ENCODE data around the gene TTC3. TPM values are rescaled to one million over a fixed set of nuclear protein-coding genes. Genes with fewer than 3 reads are reported as not detected.
A peak's percentile ranks its signal among the peaks of the same experiment; 100 is the strongest.
"Not testable (repeated sequence)": the region's sequence is repeated elsewhere in the genome, so short reads cannot be mapped to it uniquely, and the experiment has no call there.

TTC3 gene
- total RNA-seq, 1 experiment from 2014 or later, result 121 TPM

DNA sequence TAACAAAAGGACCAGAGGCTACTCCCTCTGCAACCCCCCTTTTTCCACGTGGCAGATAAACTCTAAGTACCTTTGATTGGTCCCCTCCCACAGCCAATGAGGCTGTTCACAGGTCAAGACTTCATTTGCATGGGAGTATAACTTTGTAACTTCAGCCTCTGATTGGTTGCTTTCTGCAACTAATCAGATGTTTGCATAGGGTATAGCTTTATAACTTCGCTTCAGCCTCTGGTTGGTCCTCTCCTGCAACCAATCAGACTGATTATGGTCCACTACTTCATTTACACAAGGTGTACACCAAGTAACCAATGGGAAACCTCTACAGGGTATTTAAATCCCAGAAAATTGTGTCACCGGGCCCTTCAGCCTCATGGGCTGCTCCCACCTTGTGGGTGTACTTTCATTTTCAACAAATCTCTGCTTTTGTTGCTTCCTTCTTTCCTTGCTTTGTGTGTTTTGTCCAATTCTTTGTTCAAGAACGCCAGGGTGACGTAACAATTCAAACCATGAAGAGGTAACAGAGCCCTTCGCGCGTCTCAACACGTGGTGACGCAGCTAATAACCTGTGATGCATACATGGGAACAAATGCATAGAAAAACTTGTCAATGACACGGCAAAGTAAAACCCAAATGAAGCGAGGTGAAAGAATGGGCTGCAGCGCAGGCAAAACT is 146.8 kb downstream of the TTC3 start:
- Histone ChIP-seq H3K79me2 (ENCODE audit: low read length) (0 out of 2 replicates have a peak, but pooled peaks cover 5% of the 10 kb centered on the region), H3K9me3 (ENCODE audit: low read length) (no peaks in the 10 kb centered on the region), H3K4me2 (ENCODE audit: low read length) (peak overlapping the region; percentile 84), H3K9ac (ENCODE audit: low read length) (no peak overlapping the region), H3K27ac (ENCODE audit: low read length) (no peak overlapping the region), H3K36me3 (ENCODE audit: low read depth, low read length) (peaks cover 13% of the 10 kb centered on the region), H4K20me1 (ENCODE audit: low read length) (no peaks in the 10 kb centered on the region), H3K9me2 (replicated peaks; ENCODE audit: low read length) (no peaks in the 10 kb centered on the region), H3K4me3 (ENCODE audit: low read length) (peak overlapping the region; percentile 73), H3K27me3 (ENCODE audit: low read length) (no peaks in the 10 kb centered on the region), H3F3A (ENCODE audit: low read length, unreplicated experiment) (no peaks in the 10 kb centered on the region), H2AFZ (ENCODE audit: low read length) (no peak overlapping the region), H3K4me1 (ENCODE audit: insufficient read depth, low read length) (peaks cover 8% of the 10 kb centered on the region; the same call in 1 of the 2 replicates)
- ChIA-PET POLR2A (ENCODE audit: unreplicated experiment) (no interaction called here), CTCF (no interaction called here)
- DNase-seq, result no peak
- BruUV-seq (replicated peaks), result no TSS peak
- ATAC-seq, result no peak
- intact Hi-C loops (cut with micrococcal nuclease), result no loop called here
- TF ChIP-seq EZH2phosphoT487 (IDR thresholded peaks at IDR 0.05; ENCODE audit: borderline replicate concordance, low read length), result no peak
- TF ChIP-seq EZH2 (IDR thresholded peaks at IDR 0.05; ENCODE audit: low read length, unreplicated experiment), result no peak
- TF ChIP-seq, protein P1, sequence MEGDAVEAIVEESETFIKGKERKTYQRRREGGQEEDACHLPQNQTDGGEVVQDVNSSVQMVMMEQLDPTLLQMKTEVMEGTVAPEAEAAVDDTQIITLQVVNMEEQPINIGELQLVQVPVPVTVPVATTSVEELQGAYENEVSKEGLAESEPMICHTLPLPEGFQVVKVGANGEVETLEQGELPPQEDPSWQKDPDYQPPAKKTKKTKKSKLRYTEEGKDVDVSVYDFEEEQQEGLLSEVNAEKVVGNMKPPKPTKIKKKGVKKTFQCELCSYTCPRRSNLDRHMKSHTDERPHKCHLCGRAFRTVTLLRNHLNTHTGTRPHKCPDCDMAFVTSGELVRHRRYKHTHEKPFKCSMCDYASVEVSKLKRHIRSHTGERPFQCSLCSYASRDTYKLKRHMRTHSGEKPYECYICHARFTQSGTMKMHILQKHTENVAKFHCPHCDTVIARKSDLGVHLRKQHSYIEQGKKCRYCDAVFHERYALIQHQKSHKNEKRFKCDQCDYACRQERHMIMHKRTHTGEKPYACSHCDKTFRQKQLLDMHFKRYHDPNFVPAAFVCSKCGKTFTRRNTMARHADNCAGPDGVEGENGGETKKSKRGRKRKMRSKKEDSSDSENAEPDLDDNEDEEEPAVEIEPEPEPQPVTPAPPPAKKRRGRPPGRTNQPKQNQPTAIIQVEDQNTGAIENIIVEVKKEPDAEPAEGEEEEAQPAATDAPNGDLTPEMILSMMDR (conservative IDR thresholded peaks at IDR 0.05; ENCODE audit: low read depth, low read length), result no peak

DNA sequence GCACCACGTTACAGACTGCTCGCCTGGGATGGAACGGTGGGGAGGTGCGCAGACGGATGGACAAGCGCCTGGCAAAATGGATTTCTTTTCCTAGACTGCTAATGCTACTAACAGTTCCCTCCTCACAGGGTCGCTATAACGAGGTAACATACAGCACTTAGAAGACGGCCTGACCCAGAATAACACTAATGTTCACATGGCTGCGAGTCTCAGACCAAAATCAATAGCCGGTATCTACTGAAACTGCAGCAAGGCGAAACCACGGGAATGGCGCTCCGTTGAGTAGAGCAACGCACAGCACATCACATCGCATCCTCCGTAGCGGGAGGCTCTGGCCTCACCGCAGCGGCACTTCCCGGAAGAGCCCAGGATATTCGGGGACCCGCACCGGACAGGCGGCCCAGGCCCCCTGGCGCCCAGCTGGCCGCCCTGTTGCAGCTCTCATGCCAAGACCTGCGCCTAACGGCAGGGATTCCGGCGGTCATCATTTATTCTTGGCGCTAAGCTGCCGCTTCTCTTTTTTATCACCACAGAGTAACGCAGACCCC is 147.5 kb downstream of the TTC3 start:
- ATAC-seq (peak; percentile 59), DNase-seq (no peak)
- no peaks in the 10 kb centered on the region for H3F3A ChIP-seq (ENCODE audit: low read length, unreplicated experiment)
- no peaks in the 10 kb centered on the region for H3K9me3 ChIP-seq (ENCODE audit: low read length)
- peaks cover 18% of the 10 kb centered on the region for H3K36me3 ChIP-seq (ENCODE audit: low read depth, low read length)
- H3K27me3 ChIP-seq (ENCODE audit: low read length), result no peaks in the 10 kb centered on the region
- H3K4me2 ChIP-seq (ENCODE audit: low read length), result peak overlapping the region; percentile 84
- peak overlapping the region; percentile 73 for H3K4me3 ChIP-seq (ENCODE audit: low read length)
- TSS peak; percentile 21 for BruUV-seq (replicated peaks)
- ChIA-PET POLR2A (ENCODE audit: unreplicated experiment) (no interaction called here), CTCF (no interaction called here)
- H3K27ac ChIP-seq (ENCODE audit: low read length), result peak overlapping the region; percentile 33; the same call in 1 of the 2 replicates
- peak overlapping the region; percentile 67 for H2AFZ ChIP-seq (ENCODE audit: low read length)
- H3K79me2 ChIP-seq (ENCODE audit: low read length), result 0 out of 2 replicates have a peak, but pooled peaks cover 5% of the 10 kb centered on the region
- no peaks in the 10 kb centered on the region for H3K9me2 ChIP-seq (replicated peaks; ENCODE audit: low read length)
- peak overlapping the region; percentile 75 for H3K9ac ChIP-seq (ENCODE audit: low read length)
- peaks cover 8% of the 10 kb centered on the region; the same call in 1 of the 2 replicates for H3K4me1 ChIP-seq (ENCODE audit: insufficient read depth, low read length)
- intact Hi-C loops (cut with micrococcal nuclease), result no loop called here
- no peak for TF ChIP-seq EZH2phosphoT487 (IDR thresholded peaks at IDR 0.05; ENCODE audit: borderline replicate concordance, low read length)
- no peaks in the 10 kb centered on the region for H4K20me1 ChIP-seq (ENCODE audit: low read length)

DNA sequence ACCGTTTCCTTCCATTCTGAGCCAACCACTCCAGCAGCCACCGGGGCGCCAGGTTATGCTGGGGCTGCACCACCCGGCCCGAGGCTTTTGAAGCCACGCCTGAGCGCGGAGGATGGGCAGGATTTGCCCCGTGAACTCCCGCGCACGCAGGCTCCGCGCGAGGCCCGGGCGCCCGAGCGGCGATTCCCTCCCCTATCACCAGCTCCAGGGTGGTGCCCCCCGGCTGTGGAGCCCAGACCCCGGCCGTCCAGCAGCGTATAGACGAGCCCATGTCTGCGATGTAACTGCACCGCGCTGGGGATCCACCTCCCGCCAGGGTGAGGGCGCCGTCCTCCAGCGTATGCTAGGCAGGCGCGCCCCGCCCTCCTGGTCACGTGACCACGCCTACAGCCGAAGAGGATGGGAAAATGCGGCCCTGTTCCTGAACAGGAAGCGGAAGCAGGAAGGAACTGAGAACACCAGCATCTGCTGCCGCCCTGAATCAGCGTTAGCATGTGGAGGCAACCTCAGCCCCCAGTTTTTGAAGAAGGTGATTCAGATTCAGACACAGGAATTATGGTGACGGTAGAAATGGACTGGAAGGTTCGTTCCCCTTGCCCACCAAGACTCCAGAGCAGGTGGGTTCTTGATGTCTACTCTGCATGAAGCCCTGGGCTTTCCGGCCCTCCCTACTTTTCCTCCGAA is 148.1 kb downstream of the TTC3 start:
- ATAC-seq, result peak; percentile 90
- POLR2A ChIA-PET (ENCODE audit: unreplicated experiment), result no interaction called here

DNA sequence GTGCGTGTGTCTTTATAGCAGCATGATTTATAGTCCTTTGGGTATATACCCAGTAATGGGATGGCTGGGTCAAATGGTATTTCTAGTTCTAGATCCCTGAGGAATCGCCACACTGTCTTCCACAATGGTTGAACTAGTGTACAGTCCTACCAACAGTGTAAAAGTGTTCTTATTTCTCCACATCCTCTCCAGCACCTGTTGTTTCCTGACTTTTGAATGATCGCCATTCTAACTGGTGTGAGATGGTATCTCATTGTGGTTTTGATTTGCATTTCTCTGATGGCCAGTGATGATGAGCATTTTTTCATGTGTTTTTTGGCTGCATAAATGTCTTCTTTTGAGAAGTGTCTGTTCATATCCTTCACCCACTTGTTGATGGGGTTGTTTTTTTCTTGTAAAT is 149.2 kb downstream of the TTC3 start:
- H3F3A ChIP-seq (ENCODE audit: low read length, unreplicated experiment); H3K4me1 ChIP-seq (ENCODE audit: insufficient read depth, low read length); H3K9me3 ChIP-seq (ENCODE audit: low read length); H3K27me3 ChIP-seq (ENCODE audit: low read length); DNase-seq; H3K4me2 ChIP-seq (ENCODE audit: low read length); H3K27ac ChIP-seq (ENCODE audit: low read length); intact Hi-C loops (cut with micrococcal nuclease); POLR2A ChIA-PET (ENCODE audit: unreplicated experiment); H2AFZ ChIP-seq (ENCODE audit: low read length); BruUV-seq (replicated peaks); H3K9ac ChIP-seq (ENCODE audit: low read length); H4K20me1 ChIP-seq (ENCODE audit: low read length); H3K4me3 ChIP-seq (ENCODE audit: low read length); H3K9me2 ChIP-seq (replicated peaks; ENCODE audit: low read length); ATAC-seq; CTCF ChIA-PET; H3K79me2 ChIP-seq (ENCODE audit: low read length): not testable (repeated sequence)
- H3K36me3 ChIP-seq (ENCODE audit: low read depth, low read length), result peaks cover 23% of the 10 kb centered on the region

More for the DNA sequence above, 148.1 kb downstream of the TTC3 start:
- 0 out of 2 replicates have a peak, but pooled peaks cover 5% of the 10 kb centered on the region for H3K79me2 ChIP-seq (ENCODE audit: low read length)
- DNase-seq, result peak; percentile 90
- peak overlapping the region; percentile 75 for H3K9ac ChIP-seq (ENCODE audit: low read length)
- H3K4me1 ChIP-seq (ENCODE audit: insufficient read depth, low read length), result peaks cover 8% of the 10 kb centered on the region; the same call in 1 of the 2 replicates
- H3K36me3 ChIP-seq (ENCODE audit: low read depth, low read length), result peaks cover 23% of the 10 kb centered on the region
- H3K4me3 ChIP-seq (ENCODE audit: low read length), result peak overlapping the region; percentile 73
- H3K9me2 ChIP-seq (replicated peaks; ENCODE audit: low read length), result no peaks in the 10 kb centered on the region
- peak overlapping the region; percentile 33 for H3K27ac ChIP-seq (ENCODE audit: low read length)
- H3K9me3 ChIP-seq (ENCODE audit: low read length), result no peaks in the 10 kb centered on the region
- BruUV-seq (replicated peaks), result no TSS peak
- H3K4me2 ChIP-seq (ENCODE audit: low read length), result peak overlapping the region; percentile 84
- H2AFZ ChIP-seq (ENCODE audit: low read length), result peak overlapping the region; percentile 67
- H4K20me1 ChIP-seq (ENCODE audit: low read length), result no peaks in the 10 kb centered on the region
- TF ChIP-seq, protein P1 (conservative IDR thresholded peaks at IDR 0.05; ENCODE audit: low read depth, low read length), result peak; percentile 34; the same call in 1 of the 2 replicates
- TF ChIP-seq EZH2 (IDR thresholded peaks at IDR 0.05; ENCODE audit: low read length, unreplicated experiment) (no peak), EZH2phosphoT487 (IDR thresholded peaks at IDR 0.05; ENCODE audit: borderline replicate concordance, low read length) (no peak)
- no peaks in the 10 kb centered on the region for H3F3A ChIP-seq (ENCODE audit: low read length, unreplicated experiment)
- no peaks in the 10 kb centered on the region for H3K27me3 ChIP-seq (ENCODE audit: low read length)
- CTCF ChIA-PET, result no interaction called here
- intact Hi-C loops (cut with micrococcal nuclease), result no loop called here
